T47D (cell line): ENCODE measurements around the gene CCDC182.

ENCODE experiments used
- DNase-seq, 2 experiments: peaks; one replicate each; pipeline versions ENCODE4 v3.0.0 to v3.0.0-alpha.2; 2011 to 2012; ENCODE audit warnings: low read depth in 1 of 2, low spot score in 1 of 2
- JUND ChIP-seq: IDR thresholded peaks from 2 replicates; pipeline ENCODE4 v1.6.1; 2012; ENCODE audit warnings: low read depth
- in situ Hi-C: cut with HindIII; loops from 2 replicates; pipeline ENCODE4 v1.10.0; 2016; ENCODE audit warnings: low sequenced_read_pairs, low pct_unique_long_range_greater_than_20kb

CCDC182 gene

DNA sequence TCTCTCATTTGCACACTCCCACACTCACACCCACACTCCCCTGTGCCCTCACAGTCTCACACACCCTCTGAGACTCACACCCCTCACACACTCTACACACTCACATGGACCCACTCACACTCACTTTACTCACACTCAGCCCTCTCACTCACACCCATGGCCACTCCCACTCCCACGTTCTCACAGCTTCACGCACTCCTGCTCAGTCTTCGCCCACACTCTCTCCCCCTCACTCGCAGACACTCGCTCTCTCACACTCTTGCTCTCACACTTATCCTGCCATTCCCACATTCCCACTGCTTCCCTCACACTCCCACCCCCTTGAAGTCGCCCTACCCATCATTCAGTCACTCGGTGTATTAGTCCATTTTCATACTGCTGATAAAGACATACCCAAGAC lies 47.9 kb downstream of the CCDC182 start:
- in situ Hi-C loops, result no loop called here
- DNase-seq, result no peak

DNA sequence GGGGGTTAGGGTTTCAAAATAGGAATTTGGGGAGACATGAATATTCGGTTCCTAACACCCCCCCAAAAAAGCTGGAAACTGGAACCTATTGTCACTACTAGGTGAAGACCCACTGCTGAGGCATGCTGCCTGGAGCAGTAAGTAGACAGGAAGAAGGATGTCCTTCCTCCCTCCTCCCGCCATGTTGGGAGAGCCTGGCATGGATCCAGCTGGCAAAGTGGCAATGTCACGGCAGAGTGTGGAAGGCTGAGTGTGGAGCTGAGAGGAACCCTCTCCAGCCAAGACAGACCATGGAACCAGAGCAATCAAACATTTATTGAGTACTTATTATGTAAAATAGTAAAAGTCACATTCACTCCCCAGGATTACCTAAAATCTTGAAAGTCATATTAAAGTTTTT lies 49.0 kb downstream of the CCDC182 start:
- no peak for TF ChIP-seq JUND
- DNase-seq, result no peak
- in situ Hi-C loops, result no loop called here

More for the DNA sequence above, 47.9 kb downstream of the CCDC182 start:
- TF ChIP-seq JUND, result no peak
